ENCODE measurements around the gene GCK.

GCK gene

GRCh38 chr7:44189286-44189992 is at the start of gene GCK:
Gene GCK, minus strand, starts transcription at chr7:44189439. Its CDS starts 486 bp downstream, at chr7:44188953.
- no peak for DNase-seq (ENCODE audit: low read depth in 3 of 3)

GRCh38 chr7:44238116-44238695 is 49.0 kb upstream of the GCK start:
- no peak for DNase-seq (ENCODE audit: low read depth in 3 of 3)

- DNase-seq (ENCODE audit: low read depth in 3 of 3), result no peak
These were observed 48.5 kb upstream of the GCK start for GRCh38 chr7:44237696-44238095.

GRCh38 chr7:44236333-44236728 is 47.1 kb upstream of the GCK start:
- DNase-seq (ENCODE audit: low read depth in 3 of 3), result no peak

GRCh38 chr7:44235582-44236332 is 46.5 kb upstream of the GCK start:
- DNase-seq (ENCODE audit: low read depth in 3 of 3), result no peak

- DNase-seq (ENCODE audit: low read depth in 3 of 3), result no peak
These were observed 45.8 kb upstream of the GCK start for GRCh38 chr7:44235066-44235465.

GRCh38 chr7:44232901-44233715 is 43.9 kb upstream of the GCK start:
- DNase-seq (ENCODE audit: low read depth in 3 of 3), result no peak

- no peak for DNase-seq (ENCODE audit: low read depth in 3 of 3)
These were observed 43.2 kb upstream of the GCK start for GRCh38 chr7:44232396-44232795.

- no peak for DNase-seq (ENCODE audit: low read depth in 3 of 3)
These were observed 41.8 kb upstream of the GCK start for GRCh38 chr7:44231088-44231487.

- no peak for DNase-seq (ENCODE audit: low read depth in 3 of 3)
These were observed 41.0 kb upstream of the GCK start for GRCh38 chr7:44230286-44230685.

- DNase-seq (ENCODE audit: low read depth in 3 of 3), result no peak
These were observed 40.4 kb upstream of the GCK start for GRCh38 chr7:44229546-44230105.

- DNase-seq (ENCODE audit: low read depth in 3 of 3), result no peak
These were observed 39.5 kb upstream of the GCK start for GRCh38 chr7:44228571-44229350.

- DNase-seq (ENCODE audit: low read depth in 3 of 3), result no peak
These were observed 38.7 kb upstream of the GCK start for GRCh38 chr7:44227911-44228310.

- no peak for DNase-seq (ENCODE audit: low read depth in 3 of 3)
These were observed 37.1 kb upstream of the GCK start for GRCh38 chr7:44226396-44226753.

GRCh38 chr7:44225566-44226395 is 36.5 kb upstream of the GCK start:
- DNase-seq (ENCODE audit: low read depth in 3 of 3), result no peak

GRCh38 chr7:44224974-44225565 is 35.8 kb upstream of the GCK start:
- DNase-seq (ENCODE audit: low read depth in 3 of 3), result no peak

GRCh38 chr7:44224080-44224973 is 35.1 kb upstream of the GCK start:
- no peak for DNase-seq (ENCODE audit: low read depth in 3 of 3)

- DNase-seq (ENCODE audit: low read depth in 3 of 3), result no peak
These were observed 34.3 kb upstream of the GCK start for GRCh38 chr7:44223362-44224079.
